Measurements from ENCODE around the gene RAB31. TPM values are rescaled to one million over a fixed set of nuclear protein-coding genes. Genes with fewer than 3 reads are reported as not detected.
A peak's percentile ranks its signal among the peaks of the same experiment; 100 is the strongest.

RAB31 gene
- total RNA-seq, 4 donors from 2014 or later = 108 to 181 (median 136) TPM

DNA sequence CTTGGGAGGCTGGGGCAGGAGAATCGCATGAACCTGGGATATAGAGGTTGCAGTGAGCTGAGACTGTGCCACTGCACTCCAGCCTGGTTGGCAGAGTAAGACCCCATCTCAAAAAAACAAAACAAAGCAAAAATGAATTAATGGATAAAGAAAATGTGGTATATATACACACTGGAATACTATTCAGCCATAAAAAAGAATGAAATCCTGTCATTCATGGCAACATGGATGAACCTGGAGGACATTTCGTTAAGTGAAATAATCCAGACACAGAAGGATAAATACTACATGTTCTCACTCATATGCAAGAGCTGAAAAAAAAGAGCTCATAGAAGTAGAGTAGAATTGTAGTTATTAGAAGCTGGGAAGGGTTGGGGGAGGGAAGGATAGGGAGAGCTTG lies 80.8 kb downstream of the RAB31 start:
- Histone ChIP-seq H3K4me3 (no peak overlapping the region), H3K27ac (no peak overlapping the region), H3K4me1 (no peaks in the 10 kb centered on the region), H3K36me3 (peaks cover 0 to 22% of the 10 kb centered on the region in 2 donors), H3K27me3 (no peaks in the 10 kb centered on the region), H3K9me3 (no peaks in the 10 kb centered on the region)
- 83 to 85% methylated on average over 2 of the region's 2 CpGs for WGBS, 2 donors (ENCODE audit: low coverage in 1 of 2)
- ATAC-seq = no peak
- no peak for TF ChIP-seq POLR2AphosphoS5 (IDR thresholded peaks at IDR 0.05)
- TF ChIP-seq POLR2A (IDR thresholded peaks at IDR 0.05) = no peak
- TF ChIP-seq, protein P1, sequence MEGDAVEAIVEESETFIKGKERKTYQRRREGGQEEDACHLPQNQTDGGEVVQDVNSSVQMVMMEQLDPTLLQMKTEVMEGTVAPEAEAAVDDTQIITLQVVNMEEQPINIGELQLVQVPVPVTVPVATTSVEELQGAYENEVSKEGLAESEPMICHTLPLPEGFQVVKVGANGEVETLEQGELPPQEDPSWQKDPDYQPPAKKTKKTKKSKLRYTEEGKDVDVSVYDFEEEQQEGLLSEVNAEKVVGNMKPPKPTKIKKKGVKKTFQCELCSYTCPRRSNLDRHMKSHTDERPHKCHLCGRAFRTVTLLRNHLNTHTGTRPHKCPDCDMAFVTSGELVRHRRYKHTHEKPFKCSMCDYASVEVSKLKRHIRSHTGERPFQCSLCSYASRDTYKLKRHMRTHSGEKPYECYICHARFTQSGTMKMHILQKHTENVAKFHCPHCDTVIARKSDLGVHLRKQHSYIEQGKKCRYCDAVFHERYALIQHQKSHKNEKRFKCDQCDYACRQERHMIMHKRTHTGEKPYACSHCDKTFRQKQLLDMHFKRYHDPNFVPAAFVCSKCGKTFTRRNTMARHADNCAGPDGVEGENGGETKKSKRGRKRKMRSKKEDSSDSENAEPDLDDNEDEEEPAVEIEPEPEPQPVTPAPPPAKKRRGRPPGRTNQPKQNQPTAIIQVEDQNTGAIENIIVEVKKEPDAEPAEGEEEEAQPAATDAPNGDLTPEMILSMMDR (IDR thresholded peaks at IDR 0.05) = no peak
- no peak for TF ChIP-seq EP300 (IDR thresholded peaks at IDR 0.05)

DNA sequence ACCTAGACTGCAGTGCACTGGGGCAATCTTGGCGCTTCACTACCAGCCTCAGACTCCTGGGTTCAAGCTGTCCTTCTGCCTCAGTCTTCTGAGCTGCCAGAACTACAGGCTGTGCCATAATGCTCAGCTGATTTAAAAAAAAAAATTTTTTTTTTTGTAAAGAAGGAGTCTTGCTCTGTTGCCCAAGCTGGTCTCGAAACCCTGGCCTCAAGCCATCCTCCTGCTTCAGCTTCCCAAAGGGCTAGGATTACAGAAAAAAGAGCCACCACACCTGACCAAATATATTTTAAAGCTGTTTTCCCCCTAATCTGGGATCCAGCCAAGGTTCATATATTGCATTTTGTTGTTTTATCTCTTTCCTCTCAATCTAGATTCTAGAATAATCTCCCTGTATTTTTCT lies 82.2 kb downstream of the RAB31 start:
- TF ChIP-seq, protein P1 (IDR thresholded peaks at IDR 0.05) = no peak
- no peak for TF ChIP-seq POLR2AphosphoS5 (IDR thresholded peaks at IDR 0.05)
- no peak for TF ChIP-seq POLR2A (IDR thresholded peaks at IDR 0.05)
- TF ChIP-seq EP300 (IDR thresholded peaks at IDR 0.05) = no peak
- 75 to 82% methylated on average over 2 of the region's 2 CpGs for WGBS, 2 donors (ENCODE audit: low coverage in 1 of 2)
- H3K4me1 ChIP-seq = no peaks in the 10 kb centered on the region

DNA sequence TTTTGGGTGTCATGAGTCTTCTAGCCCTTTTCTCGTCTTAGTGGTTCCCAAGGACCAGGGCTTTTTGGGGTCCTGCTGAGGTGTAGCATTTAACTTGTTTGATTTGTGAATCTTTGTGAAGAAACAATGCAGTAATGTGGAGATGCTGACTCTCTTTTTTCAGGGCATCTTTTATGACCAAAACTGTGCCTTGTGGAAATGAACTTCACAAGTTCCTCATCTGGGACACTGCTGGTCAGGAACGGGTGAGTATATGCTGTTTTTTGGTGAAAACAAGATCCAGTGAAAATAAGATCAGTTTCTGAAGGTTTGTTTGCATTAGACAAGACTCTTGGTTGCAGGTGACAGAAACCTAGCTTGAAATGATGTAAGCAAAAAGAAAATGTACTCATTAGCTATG lies 83.9 kb downstream of the RAB31 start:
- no peak overlapping the region for H3K4me3 ChIP-seq
- H3K27ac ChIP-seq = no peak overlapping the region
- WGBS, 2 donors (ENCODE audit: low coverage in 1 of 2) = 95 to 100% methylated on average over 1 to 2 of the region's 2 CpGs
- no peak for ATAC-seq
- no peaks in the 10 kb centered on the region for H3K9me3 ChIP-seq
- H3K4me1 ChIP-seq = peaks cover 0 to 3% (median 0%) of the 10 kb centered on the region in 3 donors
- no peaks in the 10 kb centered on the region for H3K27me3 ChIP-seq
- TF ChIP-seq POLR2AphosphoS5 (IDR thresholded peaks at IDR 0.05) (no peak), EP300 (IDR thresholded peaks at IDR 0.05) (no peak), POLR2A (IDR thresholded peaks at IDR 0.05) (no peak)
- TF ChIP-seq, protein P1 (IDR thresholded peaks at IDR 0.05) = no peak
- peaks cover 0 to 22% of the 10 kb centered on the region in 2 donors for H3K36me3 ChIP-seq

More for the DNA sequence above, 82.2 kb downstream of the RAB31 start:
- Histone ChIP-seq H3K27me3 (no peaks in the 10 kb centered on the region), H3K9me3 (no peaks in the 10 kb centered on the region), H3K36me3 (peaks cover 0 to 27% of the 10 kb centered on the region in 2 donors), H3K27ac (no peak overlapping the region), H3K4me3 (no peak overlapping the region)
- no peak for ATAC-seq

DNA sequence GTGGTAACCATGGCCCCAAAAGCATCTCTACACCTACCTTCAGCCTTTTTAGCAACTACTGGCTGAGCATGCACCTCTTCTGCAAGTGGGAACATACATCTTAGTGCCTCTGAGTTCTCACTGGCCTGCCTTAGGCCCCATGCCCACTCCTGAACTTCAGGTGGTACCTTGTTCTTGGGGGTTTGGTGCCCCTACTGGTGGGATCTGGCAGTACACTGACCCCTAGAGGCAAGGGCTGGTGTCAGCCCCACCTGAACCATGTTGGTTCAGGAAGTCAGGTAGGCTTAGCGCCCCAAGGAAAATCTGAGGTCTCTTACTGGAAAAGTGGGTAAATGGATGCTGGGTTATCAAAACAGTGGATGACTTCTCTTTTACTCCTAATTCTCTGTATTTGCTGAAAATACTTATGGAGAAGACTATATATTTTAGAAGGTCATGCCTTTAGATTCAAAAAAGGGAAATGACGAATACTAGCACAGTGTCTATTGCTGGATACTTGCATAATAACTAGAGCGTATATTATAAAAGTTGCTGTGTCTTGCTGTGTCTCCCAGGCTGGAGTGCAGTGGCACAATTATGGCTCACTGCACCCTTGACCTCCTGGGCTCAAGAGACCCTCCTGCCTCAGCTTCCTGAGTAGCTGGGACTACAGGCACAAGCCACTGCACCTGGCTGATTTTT lies 84.6 kb downstream of the RAB31 start:
- ATAC-seq = no peak
- no peak overlapping the region for H3K27ac ChIP-seq

More for the DNA sequence above, 84.6 kb downstream of the RAB31 start:
- TF ChIP-seq POLR2AphosphoS5 (IDR thresholded peaks at IDR 0.05) (no peak), POLR2A (IDR thresholded peaks at IDR 0.05) (no peak), EP300 (IDR thresholded peaks at IDR 0.05) (no peak)
- TF ChIP-seq, protein P1 (IDR thresholded peaks at IDR 0.05) = peak in 3 of 4 experiments; percentile 5 to 42 (median 13)
- 80 to 96% methylated on average over 1 to 2 of the region's 3 CpGs for WGBS, 2 donors (ENCODE audit: low coverage in 1 of 2)
- Histone ChIP-seq H3K4me3 (no peak overlapping the region), H3K36me3 (peaks cover 0 to 22% of the 10 kb centered on the region in 2 donors), H3K27me3 (no peaks in the 10 kb centered on the region), H3K4me1 (peaks cover 0 to 9% (median 0%) of the 10 kb centered on the region in 3 donors), H3K9me3 (no peaks in the 10 kb centered on the region)
